NCI-H1092 (cell line): ENCODE measurements around the gene PRDX5.

ENCODE experiments used
- DNase-seq: peaks from one replicate; lab custom pipeline; 2025; lab: John Stamatoyannopoulos, UW

The PRDX5 gene

DNA sequence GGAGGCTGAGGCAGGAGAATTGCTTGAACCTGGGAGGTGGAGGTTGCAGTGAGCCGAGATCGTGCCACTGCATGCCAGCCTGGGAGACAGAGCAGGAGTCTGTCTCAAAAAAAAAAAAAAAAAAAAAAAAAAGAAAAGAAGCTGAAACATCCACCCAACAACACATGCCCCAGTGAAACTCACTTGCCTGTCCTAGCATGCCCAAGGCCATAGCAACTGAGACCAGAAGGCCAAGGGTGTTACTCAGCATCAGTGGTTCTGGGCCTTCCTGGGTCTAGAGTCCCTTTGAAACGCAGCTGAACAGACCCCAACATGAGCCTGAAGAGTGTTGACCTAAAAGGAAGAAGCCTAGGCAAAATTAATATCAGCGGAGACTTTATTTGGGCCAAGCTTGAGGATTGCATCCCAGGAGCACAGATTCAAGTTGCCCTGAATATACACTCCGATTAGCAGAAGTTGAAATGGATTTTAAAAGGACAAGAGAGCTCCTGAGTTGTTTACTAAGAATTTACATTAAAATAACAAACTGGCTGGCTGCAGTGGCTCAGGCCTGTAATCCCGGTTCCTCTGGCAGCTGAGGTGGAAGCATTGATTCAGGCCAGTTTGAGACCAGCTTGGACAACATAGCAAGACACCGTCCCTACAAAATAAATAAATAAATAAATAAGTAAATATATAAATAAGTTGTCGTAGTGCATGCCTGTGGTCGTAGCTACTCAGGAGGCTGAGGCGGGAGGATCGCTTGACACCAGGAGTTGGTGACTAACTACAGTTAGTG, 7.0 kb downstream of the PRDX5 start:
- no peak for DNase-seq

DNA sequence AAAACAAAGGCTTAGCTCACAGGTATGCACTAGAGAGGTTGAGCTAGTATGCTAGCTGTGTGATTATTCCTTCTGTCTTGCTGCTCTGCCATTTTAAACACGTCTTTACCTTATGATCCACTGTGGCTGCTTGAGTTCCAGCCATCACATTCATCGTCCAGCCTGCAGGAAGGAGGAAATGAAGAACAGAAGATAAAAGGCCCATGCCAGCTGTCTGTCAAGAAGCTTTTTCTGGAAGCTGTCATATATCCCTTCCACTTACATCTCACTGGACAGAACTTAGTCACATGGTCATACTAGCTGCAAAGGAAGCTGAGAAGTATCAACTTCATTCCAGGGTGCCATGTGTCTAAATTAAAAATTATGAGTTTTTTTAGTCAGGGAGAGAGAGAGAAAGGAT, 9.5 kb downstream of the PRDX5 start:
- DNase-seq: no peak

DNA sequence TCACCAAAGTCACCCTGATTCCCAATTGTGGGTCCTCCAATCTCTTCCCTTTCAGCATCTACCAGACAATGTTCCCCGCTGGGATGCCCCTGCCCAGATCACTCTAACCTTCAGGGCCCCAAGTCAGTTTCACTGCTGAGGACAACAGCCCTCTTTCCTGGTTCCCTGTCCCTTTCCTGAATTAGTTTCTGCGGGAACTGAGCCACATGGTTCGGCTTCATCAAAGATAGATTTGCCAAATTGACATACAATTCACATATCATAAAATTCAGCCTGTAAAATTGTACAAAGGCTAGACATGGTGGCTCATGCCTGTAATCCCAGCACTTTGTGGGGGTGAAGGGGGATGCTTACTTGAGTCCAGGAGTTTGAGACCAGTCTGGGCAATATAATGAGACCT, 10.1 kb downstream of the PRDX5 start:
- no peak for DNase-seq

DNA sequence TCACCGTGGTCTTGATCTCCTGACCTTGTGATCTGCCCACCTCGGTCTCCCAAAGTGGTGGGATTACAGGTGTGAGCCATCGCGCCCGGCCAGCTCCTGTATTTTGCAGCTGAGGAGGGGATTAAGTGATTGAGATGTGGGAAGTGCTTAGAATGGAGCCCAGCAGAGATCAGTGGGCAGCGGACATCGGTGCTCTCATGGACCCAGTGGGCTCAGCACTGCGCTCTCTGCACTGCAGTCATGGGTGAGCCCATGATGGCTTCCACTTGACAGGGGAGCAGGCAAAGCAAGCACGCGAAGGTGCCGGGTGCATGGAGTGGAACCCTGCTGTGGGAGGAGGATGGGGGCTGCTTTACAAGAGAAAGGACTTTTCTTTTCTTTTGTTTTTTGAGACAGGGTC, 13.0 kb downstream of the PRDX5 start:
- DNase-seq: no peak

DNA sequence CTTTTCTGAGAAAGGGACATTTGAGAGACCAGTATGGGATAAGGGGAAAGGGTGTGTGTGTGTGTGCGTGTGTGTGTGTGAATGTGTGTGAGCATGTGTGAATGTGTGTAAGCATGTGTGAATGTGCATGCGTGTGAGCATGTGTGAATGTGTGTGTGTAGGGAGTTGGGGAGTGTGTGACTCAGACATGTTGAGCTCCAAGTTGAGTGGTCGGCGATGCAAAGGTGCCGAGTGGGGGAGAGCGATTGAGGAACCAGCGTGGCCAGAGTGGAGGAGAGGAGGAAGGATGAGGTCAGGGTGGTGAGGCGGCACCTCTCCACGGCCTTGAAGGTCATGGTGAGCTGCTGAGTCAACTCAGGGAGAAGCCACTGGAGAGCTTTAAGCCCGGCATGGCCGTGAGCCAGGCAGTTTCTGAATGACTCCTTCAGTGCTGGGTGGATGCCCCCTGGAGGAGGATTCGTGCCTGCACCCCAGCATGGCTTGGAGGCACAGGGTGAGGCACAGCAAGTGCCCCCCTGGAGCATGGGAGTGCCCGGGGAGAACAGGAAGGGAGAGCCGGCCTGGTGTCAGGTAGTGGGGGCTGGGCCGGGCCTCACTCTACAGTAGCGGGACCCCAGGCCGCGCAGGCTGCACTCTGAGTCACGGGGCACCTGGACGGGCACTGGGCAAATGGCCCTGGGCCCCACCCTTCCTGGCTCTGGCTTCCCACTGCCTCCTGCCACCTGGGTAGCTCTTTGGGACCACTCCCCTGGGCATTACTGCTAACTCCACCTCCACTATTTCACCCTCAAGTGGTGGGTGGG, 13.8 kb downstream of the PRDX5 start:
- DNase-seq: peak; percentile 68

DNA sequence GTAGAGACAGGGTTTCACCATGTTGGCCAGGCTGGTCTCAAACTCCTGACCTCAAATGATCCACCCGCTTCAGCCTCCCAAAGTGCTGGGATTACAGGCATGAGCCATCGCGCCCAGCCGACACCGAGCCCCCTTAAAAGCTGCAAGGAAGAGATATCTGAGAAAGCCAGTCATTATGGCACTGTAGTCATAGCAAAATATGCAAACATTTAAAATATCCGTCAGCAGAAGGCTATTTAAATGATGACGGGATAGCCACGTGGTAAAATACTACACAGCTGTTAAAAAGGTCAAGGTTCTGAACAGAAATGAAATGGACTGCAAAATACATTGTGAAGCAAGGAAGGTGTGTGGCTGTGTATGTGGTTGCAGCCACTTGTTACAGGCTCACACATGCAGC, 15.6 kb downstream of the PRDX5 start:
- DNase-seq: no peak

DNA sequence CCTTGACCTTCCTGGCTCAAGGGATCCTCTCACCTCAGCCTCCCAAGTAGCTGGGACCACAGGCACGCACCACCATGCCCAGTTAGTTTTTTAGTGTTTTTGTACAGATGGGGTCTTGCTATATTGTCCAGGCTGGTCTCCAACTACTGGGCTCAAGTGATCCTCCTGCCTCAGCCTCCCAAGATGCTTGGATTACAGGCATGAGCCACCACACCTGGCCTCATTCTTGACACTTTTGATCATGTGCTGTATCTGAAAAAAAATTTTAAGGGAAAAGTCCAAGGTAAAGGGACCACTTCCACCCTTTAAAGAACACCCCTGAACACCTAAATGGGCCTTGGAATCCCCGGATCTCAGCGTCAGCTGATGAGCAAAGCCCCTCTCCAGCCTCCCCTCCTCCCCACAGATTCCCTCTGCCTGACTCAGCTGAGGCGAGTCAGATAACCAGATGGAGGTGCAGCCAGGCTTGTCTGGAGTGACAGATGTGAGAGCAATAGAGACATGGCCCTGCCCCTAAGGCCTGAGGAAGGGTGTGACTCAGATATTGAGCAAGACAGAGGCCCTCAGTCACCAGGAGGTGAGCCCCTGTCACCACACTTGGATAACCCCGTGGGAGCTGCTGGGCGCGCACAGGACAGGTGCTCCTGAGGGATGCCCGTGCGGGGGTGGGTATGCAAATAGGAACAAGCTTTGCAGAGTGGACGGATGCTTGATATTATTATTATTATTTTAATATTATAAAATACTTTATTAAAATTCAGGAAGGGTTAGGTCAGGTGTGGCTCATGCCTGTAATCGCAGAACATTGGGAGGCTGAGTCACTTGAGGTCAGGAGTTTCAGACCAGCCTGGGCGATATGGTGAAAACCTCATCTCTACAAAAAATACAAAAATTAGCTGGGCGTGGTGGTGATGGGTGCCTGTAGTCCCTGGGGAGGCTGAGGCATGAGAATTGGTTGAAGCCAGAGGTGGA, 17.1 kb downstream of the PRDX5 start:
- peak; percentile 25 for DNase-seq

DNA sequence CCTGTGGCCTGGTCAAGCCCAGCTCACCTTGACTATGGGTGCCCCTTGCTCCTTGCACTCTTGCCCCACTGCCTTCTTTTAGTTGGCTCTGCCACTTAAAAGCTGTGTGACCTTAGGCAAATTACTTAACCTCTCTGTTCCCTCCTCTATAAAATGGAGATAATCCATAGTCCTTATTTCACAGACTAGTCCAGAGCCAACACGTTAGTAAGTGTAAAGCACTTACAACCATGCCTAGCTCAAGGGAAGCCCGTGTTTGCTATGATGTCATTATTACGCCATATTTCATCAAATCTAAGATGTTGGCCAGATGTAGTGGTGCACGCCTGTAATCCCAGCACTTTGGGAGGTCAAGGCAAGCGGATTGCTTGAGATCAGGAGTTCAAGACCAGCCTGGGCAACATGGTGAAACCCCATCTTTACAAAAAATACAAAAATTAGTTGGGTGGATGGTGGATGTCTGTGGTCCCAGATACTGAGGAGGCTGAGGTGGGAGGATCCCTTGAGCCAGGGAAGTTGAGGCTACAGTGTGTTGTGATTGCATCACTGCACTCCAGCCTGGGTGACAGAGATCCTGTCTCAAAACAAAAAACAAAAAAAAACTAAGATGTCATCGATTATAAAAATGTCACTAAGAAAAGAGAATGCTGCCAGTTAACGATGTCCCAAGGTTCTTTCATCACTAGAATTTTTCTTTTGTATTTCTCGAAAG, 19.8 kb downstream of the PRDX5 start:
- DNase-seq: no peak

DNA sequence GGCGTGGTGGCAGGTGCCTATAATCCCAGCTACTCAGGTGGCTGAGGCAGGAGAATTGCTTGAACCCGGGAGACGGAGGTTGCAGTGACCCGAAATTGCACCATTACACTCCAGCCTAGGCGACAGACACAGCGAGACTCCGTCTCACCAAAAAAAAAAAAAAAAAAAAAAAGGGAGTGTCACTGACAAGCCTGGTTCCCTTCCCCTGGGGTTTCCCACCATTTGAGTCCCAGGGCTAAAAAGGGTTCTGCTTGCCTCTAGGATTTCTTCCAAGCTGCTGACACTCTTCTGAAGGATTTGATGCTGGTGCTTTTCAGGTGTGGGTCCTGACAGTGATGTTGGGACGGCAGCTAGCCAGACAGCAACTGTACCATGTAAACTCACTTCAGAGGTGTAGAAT, 20.8 kb downstream of the PRDX5 start:
- no peak for DNase-seq

DNA sequence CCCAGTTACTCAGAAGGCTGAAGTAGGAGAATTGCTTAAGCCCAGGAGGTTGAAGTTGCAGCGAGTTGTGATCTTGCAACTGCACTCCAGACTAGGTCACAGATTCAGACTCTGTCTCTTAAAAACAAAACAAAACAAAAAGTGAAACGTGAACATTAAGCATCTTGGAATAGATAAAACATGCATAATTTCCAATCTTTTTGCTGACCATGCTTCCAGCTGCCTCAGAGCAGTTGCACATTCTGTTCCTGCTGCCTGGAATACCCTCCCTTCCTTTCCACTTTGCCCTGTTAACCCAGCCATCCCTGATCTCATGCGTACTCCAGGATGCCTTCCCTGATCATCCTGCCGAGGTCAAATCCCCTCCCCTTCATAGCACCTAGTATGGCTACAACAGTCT, 21.4 kb downstream of the PRDX5 start:
- no peak for DNase-seq

DNA sequence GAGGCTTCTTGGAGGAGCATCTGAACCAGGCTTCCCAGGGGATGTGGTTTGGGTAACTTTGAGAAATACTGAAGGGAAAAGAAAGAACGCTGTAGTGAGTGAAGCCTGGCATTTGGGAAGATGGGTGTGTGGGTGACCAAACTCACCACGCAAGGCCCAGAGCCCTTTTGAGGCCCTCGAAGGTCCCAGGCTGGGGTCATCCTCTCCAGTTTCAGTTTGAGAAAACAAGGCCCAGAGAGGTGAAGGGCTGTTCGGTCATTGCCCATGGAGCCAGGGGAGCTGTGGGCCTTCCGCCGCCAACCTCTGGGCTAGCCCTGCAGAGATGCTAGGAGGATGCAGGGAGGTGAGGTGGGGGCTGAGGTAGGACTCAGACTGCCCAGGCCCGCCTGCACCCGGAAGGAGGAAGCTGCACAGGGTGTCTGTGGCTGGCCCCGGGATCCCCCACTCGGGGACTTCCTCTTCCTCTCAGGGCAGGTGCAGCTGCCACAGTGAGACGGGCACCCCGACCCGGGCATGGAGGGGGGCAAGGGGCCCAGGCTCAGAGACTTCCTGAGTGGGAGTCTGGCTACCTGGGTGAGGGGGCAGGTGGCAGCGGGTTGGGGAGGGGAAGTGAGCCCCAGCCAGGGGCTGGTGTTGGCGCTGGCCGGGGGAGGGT, 22.0 kb downstream of the PRDX5 start, which contains the start of gene CCDC88B:
TSS of gene CCDC88B (plus strand) at position 451 of the 655 bp plus-strand sequence. CDS start at position 514, 63 bp downstream.
- DNase-seq: no peak

DNA sequence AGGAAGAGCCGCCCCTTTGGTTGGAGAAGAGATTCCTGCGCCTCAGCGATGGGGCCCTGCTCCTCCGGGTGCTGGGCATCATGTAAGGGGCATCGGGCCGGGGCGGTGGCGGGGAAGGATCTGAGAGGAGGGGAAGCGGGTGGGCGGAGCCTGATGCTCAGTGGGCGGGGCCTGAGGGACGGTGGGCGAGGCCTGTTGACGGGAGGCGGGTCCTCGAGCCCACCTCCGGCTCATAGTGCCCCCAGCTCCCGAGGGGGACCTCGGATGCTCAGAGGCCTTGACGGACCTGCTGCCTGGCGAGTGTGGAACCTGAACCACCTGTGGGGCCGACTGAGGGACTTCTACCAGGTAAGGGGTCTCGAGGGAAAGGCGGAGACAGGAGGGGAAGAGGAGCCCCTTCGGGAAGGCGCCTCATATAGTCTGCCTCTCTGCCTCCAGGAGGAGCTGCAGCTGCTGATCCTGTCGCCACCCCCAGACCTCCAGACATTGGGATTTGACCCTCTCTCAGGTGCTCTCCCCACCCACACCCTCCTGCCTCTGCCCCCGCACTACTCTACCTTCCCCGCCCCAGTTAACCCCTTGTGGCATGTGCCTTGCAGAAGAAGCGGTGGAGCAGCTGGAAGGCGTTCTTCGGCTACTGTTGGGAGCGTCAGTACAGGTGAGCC, 22.9 kb downstream of the PRDX5 start:
- DNase-seq: no peak

DNA sequence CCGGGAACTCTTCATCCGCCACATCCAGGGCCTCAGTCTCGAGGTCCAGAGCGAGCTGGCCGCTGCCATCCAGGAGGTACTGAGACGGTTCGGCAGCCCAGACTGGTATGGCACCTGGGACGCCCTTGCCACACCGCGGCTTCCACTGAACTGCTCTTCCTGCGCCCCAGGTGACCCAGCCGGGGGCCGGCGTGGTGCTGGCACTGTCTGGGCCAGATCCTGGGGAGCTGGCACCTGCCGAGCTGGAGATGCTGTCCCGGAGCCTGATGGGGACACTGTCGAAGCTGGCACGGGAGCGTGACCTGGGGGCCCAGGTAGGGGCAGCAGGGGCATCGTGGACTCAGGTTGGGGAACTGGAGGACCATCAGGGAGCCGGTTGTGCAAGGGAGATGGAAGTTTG, 23.5 kb downstream of the PRDX5 start:
- no peak for DNase-seq

DNA sequence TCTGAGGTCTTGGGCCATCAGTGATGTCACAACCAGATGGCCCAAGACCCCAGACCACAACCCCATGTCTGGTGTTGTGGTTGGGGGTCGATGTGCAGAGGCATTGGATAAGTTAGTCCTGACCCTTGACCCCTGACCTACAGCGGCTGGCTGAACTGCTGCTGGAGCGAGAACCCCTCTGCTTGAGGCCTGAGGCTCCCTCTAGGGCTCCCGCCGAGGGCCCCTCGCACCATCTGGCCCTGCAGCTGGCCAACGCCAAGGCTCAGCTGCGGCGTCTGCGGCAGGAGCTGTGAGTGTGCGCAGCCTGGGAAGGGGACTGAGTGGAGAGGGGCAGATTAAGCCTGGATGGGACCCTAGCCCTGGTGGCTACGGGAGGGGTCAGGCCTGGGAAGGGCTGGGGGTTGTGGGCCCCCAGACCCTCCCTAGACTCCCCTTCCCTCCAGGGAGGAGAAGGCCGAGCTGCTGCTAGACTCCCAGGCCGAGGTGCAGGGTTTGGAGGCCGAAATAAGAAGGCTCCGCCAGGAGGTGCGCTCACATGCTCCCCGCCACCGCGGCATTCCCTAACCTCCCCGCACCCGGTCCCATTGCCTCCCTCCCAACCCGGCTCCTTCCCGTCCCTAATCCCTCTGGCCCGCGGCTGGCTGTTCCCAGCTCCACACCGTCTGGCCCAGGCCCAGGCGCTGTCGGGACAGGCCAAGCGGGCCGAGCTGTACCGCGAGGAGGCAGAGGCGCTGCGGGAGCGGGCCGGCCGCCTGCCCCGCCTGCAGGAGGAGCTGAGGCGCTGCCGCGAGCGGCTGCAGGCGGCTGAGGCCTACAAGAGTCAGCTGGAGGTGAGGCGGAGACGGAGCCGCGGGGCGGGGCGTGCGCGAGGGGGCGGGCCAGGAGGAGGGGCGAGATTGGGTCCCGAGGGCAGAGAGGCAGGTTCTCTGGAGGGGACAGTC, 24.2 kb downstream of the PRDX5 start:
- no peak for DNase-seq

DNA sequence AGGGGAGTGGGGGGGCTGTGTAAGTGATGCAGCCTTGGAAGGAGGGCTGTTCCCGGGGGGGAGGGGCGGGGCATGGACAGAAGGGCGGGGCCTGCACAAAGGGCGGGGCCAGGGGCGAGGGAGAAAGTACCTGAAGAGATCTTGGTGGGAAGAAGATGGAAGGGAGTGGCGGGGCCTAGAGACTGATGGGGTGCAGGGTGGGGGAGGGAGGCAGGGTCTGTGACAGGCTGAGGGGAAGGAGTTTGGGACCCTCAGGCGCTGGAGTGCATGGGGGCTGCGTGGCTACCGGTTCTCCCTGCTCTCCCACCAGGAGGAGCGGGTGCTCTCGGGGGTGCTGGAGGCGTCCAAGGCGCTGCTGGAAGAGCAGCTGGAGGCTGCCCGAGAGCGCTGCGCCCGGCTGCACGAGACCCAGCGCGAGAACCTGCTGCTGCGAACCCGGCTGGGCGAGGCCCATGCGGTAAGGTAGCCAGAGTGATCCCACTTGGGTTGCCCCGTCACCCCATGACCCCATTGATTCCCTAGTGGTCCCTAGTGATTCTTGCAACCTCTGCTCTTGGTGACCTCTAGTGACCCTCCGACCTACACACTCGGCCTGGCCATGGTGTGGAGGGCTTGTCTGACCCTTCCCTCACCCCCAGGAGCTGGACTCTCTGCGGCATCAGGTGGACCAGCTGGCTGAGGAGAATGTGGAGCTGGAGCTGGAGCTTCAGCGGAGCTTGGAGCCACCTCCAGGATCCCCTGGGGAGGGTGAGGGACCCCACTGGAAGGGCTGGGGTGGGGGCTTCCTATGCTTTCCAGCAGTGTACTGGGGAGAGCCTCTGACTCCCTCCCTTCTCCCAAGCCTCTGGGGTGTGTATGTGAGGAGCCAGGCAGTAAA, 25.2 kb downstream of the PRDX5 start:
- no peak for DNase-seq

DNA sequence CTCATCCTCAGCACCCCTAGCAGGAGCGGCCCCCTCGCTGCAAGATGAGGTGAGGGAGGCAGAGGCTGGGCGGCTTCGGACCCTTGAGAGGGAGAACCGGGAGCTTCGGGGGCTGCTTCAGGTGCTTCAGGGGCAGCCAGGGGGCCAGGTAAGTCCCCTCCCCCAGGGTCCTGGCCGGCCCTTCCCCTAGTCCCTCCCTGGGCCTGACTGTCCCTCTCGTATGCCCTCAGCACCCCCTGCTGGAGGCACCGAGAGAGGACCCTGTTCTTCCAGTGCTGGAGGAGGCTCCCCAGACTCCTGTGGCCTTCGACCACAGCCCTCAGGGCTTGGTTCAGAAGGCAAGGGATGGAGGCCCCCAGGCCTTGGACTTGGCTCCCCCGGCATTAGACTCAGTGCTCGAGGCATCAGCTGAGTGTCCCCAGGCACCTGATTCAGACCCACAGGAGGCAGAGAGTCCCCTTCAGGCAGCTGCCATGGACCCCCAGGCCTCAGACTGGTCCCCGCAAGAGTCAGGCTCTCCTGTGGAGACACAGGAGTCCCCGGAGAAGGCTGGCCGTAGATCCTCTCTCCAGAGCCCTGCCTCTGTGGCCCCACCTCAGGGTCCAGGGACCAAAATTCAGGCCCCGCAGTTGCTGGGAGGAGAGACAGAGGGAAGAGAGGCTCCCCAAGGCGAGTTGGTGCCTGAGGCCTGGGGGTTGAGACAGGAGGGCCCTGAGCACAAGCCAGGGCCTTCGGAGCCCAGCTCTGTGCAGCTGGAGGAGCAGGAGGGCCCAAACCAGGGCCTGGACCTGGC, 26.0 kb downstream of the PRDX5 start:
- no peak for DNase-seq

DNA sequence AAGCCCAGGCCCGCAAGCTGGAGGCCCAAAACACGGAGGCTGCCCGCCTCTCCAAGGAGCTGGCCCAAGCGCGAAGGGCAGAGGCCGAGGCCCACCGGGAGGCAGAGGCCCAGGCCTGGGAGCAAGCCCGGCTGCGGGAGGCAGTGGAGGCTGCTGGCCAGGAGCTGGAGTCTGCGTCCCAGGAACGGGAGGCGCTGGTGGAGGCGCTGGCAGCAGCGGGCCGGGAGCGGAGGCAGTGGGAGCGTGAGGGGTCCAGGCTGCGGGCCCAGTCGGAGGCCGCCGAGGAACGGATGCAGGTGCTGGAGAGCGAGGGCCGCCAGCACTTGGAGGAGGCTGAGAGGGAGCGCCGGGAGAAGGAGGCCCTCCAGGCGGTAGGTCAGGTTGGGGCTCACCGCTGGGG, 26.9 kb downstream of the PRDX5 start:
- no peak for DNase-seq
